Measurements from ENCODE around the gene LHFPL2. TPM values are rescaled to one million over a fixed set of nuclear protein-coding genes. Genes with fewer than 3 reads are reported as not detected.

Gene LHFPL2
- total RNA-seq, 4 donors from 2014 or later = 10.3 to 11.6 (median 10.8) TPM

GRCh38 chr5:78561261-78561660, 87.3 kb downstream of the LHFPL2 start:
- H3K27me3 ChIP-seq = no peaks in the 10 kb centered on the region
- no peak overlapping the region for H3K27ac ChIP-seq
- no peaks in the 10 kb centered on the region for H3K9me3 ChIP-seq
- no peak for TF ChIP-seq POLR2AphosphoS5 (IDR thresholded peaks at IDR 0.05)
- H3K4me1 ChIP-seq = peaks cover under 1% of the 10 kb centered on the region
- H3K36me3 ChIP-seq = no peaks in the 10 kb centered on the region
- H3K4me3 ChIP-seq = no peak overlapping the region
- DNase-seq (ENCODE audit: low spot score in 2 of 2) = no peak
- 94% methylated on average over 12 of the region's 12 CpGs for WGBS

GRCh38 chr5:78560000-78560855, 88.3 kb downstream of the LHFPL2 start:
- Histone ChIP-seq H3K36me3 (no peaks in the 10 kb centered on the region), H3K4me3 (no peak overlapping the region), H3K27ac (no peak overlapping the region), H3K27me3 (no peaks in the 10 kb centered on the region), H3K9me3 (no peaks in the 10 kb centered on the region), H3K4me1 (no peaks in the 10 kb centered on the region)
- 94% methylated on average over 6 of the region's 6 CpGs for WGBS
- no peak for TF ChIP-seq POLR2A (IDR thresholded peaks at IDR 0.05)
- no peak for TF ChIP-seq POLR2AphosphoS5 (IDR thresholded peaks at IDR 0.05)
- TF ChIP-seq EP300 (IDR thresholded peaks at IDR 0.05) = no peak
- no peak for TF ChIP-seq CTCF (IDR thresholded peaks at IDR 0.05)
- DNase-seq (ENCODE audit: low spot score in 2 of 2) = no peak

- H3K27ac ChIP-seq = no peak overlapping the region
- 73% methylated on average over 5 of the region's 5 CpGs for WGBS
- no peak for DNase-seq (ENCODE audit: low spot score in 2 of 2)
These were observed 91.0 kb downstream of the LHFPL2 start for GRCh38 chr5:78557601-78558000.

GRCh38 chr5:78555870-78556269, 92.7 kb downstream of the LHFPL2 start:
- H3K9me3 ChIP-seq = no peaks in the 10 kb centered on the region
- no peak overlapping the region for H3K27ac ChIP-seq
- H3K27me3 ChIP-seq = no peaks in the 10 kb centered on the region
- no peaks in the 10 kb centered on the region for H3K4me1 ChIP-seq
- no peak overlapping the region for H3K4me3 ChIP-seq
- no peaks in the 10 kb centered on the region for H3K36me3 ChIP-seq
- 94% methylated on average over 1 of the region's 1 CpG for WGBS
- no peak for TF ChIP-seq POLR2A (IDR thresholded peaks at IDR 0.05)
- no peak for TF ChIP-seq EP300 (IDR thresholded peaks at IDR 0.05)
- no peak for TF ChIP-seq CTCF (IDR thresholded peaks at IDR 0.05)
- no peak for TF ChIP-seq POLR2AphosphoS5 (IDR thresholded peaks at IDR 0.05)
- no peak for DNase-seq (ENCODE audit: low spot score in 2 of 2)

More at GRCh38 chr5:78557601-78558000, 91.0 kb downstream of the LHFPL2 start:
- TF ChIP-seq POLR2A (IDR thresholded peaks at IDR 0.05) (no peak), CTCF (IDR thresholded peaks at IDR 0.05) (no peak), EP300 (IDR thresholded peaks at IDR 0.05) (no peak)
- Histone ChIP-seq H3K27me3 (no peaks in the 10 kb centered on the region), H3K4me3 (no peak overlapping the region), H3K4me1 (no peaks in the 10 kb centered on the region), H3K9me3 (no peaks in the 10 kb centered on the region), H3K36me3 (no peaks in the 10 kb centered on the region)

GRCh38 chr5:78554670-78555069, 93.9 kb downstream of the LHFPL2 start:
- WGBS = 73% methylated on average over 3 of the region's 3 CpGs
- Histone ChIP-seq H3K36me3 (no peaks in the 10 kb centered on the region), H3K4me3 (no peak overlapping the region), H3K27ac (no peak overlapping the region), H3K9me3 (no peaks in the 10 kb centered on the region), H3K27me3 (no peaks in the 10 kb centered on the region), H3K4me1 (no peaks in the 10 kb centered on the region)
- no peak for DNase-seq (ENCODE audit: low spot score in 2 of 2)
- TF ChIP-seq EP300 (IDR thresholded peaks at IDR 0.05) = no peak
- no peak for TF ChIP-seq CTCF (IDR thresholded peaks at IDR 0.05)
- no peak for TF ChIP-seq POLR2A (IDR thresholded peaks at IDR 0.05)
- TF ChIP-seq POLR2AphosphoS5 (IDR thresholded peaks at IDR 0.05) = no peak

Data from suprapubic skin (tissue), 4 donors.